Large intestine (tissue), 3 donors: ENCODE measurements around the gene ANO6. TPM values are rescaled to one million over a fixed set of nuclear protein-coding genes. Genes with fewer than 3 reads are reported as not detected.
"Not testable (repeated sequence)": the region's sequence is repeated elsewhere in the genome, so short reads cannot be mapped to it uniquely, and the experiment has no call there.

ENCODE experiments used
- DNase-seq, 2 donors: peaks; one replicate each; pipeline versions ENCODE4 v3.0.0 to v3.0.0-alpha.2; 2013
- H3K27ac ChIP-seq: one replicate; pipeline ENCODE4 v1.5.1; 2013; ENCODE audit warnings: low read length
- H3K27me3 ChIP-seq: 2 replicates; pipeline ENCODE4 v1.6.1; 2013; ENCODE audit warnings: low read length; ENCODE audit not compliant: control insufficient read depth, insufficient read depth
- H3K36me3 ChIP-seq: 2 replicates; pipeline ENCODE4 v1.6.1; 2013; ENCODE audit warnings: low read length; ENCODE audit not compliant: control insufficient read depth, insufficient read depth
- H3K4me1 ChIP-seq: one replicate; pipeline ENCODE4 v1.6.1; 2013; ENCODE audit warnings: low read length; ENCODE audit not compliant: control insufficient read depth, insufficient read depth
- H3K4me3 ChIP-seq: one replicate; pipeline ENCODE4 v1.5.1; 2013; ENCODE audit warnings: low read length
- H3K9me3 ChIP-seq: one replicate; pipeline ENCODE4 v1.6.1; 2013; ENCODE audit warnings: mild to moderate bottlenecking, low read depth, low read length, moderate library complexity; ENCODE audit not compliant: control insufficient read depth
- WGBS: methylation state at CpG from one replicate; pipeline ENCODE4 v1.1.5; 2013; ENCODE audit warnings: low lambda C conversion rate; ENCODE audit not compliant: insufficient coverage; 5-methylcytosine and 5-hydroxymethylcytosine counted together
- polyA plus RNA-seq: library from polyadenylated mRNA; unstranded; fragments of 120-200 nt; gene quantifications from one replicate; pipeline ENCODE4 v1.2.1, GENCODE V29; 2013

Gene ANO6
- polyA plus RNA-seq, 1 donor: 65.8 TPM

GRCh38 chr12:45236383-45236782, 20.5 kb downstream of the ANO6 start:
- H3K4me1 ChIP-seq: peaks cover 15% of the 10 kb centered on the region
- H3K27ac ChIP-seq, H3K9me3 ChIP-seq, H3K27me3 ChIP-seq, DNase-seq, H3K36me3 ChIP-seq, H3K4me3 ChIP-seq: not testable (repeated sequence)
- no CpG with 5 or more reads among the region's 2 CpGs for WGBS

- no CpG with 5 or more reads among the region's 11 CpGs for WGBS
- H3K4me1 ChIP-seq: no peaks in the 10 kb centered on the region
- no peak for DNase-seq
- H3K36me3 ChIP-seq: no peaks in the 10 kb centered on the region
- H3K4me3 ChIP-seq: no peak overlapping the region
- H3K27ac ChIP-seq: no peak overlapping the region
- H3K27me3 ChIP-seq: no peaks in the 10 kb centered on the region
- H3K9me3 ChIP-seq: no peaks in the 10 kb centered on the region
Observed at GRCh38 chr12:45242180-45242579, 26.3 kb downstream of the ANO6 start.

GRCh38 chr12:45243963-45244362, 28.1 kb downstream of the ANO6 start:
- no peak overlapping the region for H3K27ac ChIP-seq
- WGBS: 100% methylated on average over 1 of the region's 4 CpGs

GRCh38 chr12:45244561-45245343, 28.9 kb downstream of the ANO6 start:
- WGBS: 100% methylated on average over 1 of the region's 9 CpGs
- Histone ChIP-seq H3K4me3 (no peak overlapping the region), H3K9me3 (no peaks in the 10 kb centered on the region), H3K27me3 (no peaks in the 10 kb centered on the region), H3K36me3 (no peaks in the 10 kb centered on the region), H3K27ac (no peak overlapping the region), H3K4me1 (no peaks in the 10 kb centered on the region)
- DNase-seq: no peak

More at GRCh38 chr12:45243963-45244362, 28.1 kb downstream of the ANO6 start:
- Histone ChIP-seq H3K27me3 (no peaks in the 10 kb centered on the region), H3K9me3 (no peaks in the 10 kb centered on the region), H3K4me3 (no peak overlapping the region), H3K4me1 (no peaks in the 10 kb centered on the region), H3K36me3 (no peaks in the 10 kb centered on the region)
- DNase-seq: no peak

- DNase-seq: no peak
- H3K36me3 ChIP-seq: no peaks in the 10 kb centered on the region
- H3K4me1 ChIP-seq: no peaks in the 10 kb centered on the region
- H3K4me3 ChIP-seq: no peak overlapping the region
- no peaks in the 10 kb centered on the region for H3K27me3 ChIP-seq
- H3K27ac ChIP-seq: no peak overlapping the region
- no CpG with 5 or more reads among the region's 3 CpGs for WGBS
- H3K9me3 ChIP-seq: no peaks in the 10 kb centered on the region
Observed at GRCh38 chr12:45246236-45246635, 30.3 kb downstream of the ANO6 start.

GRCh38 chr12:45247589-45247988, 31.7 kb downstream of the ANO6 start:
- Histone ChIP-seq H3K9me3 (no peaks in the 10 kb centered on the region), H3K27me3 (no peaks in the 10 kb centered on the region), H3K4me3 (no peak overlapping the region), H3K36me3 (no peaks in the 10 kb centered on the region), H3K4me1 (no peaks in the 10 kb centered on the region), H3K27ac (no peak overlapping the region)
- no peak for DNase-seq

GRCh38 chr12:45248095-45248494, 32.2 kb downstream of the ANO6 start:
- no peak overlapping the region for H3K4me3 ChIP-seq

GRCh38 chr12:45254254-45254653, 38.4 kb downstream of the ANO6 start:
- Histone ChIP-seq H3K27ac (no peak overlapping the region), H3K4me3 (no peak overlapping the region), H3K9me3 (no peaks in the 10 kb centered on the region), H3K36me3 (no peaks in the 10 kb centered on the region), H3K4me1 (peaks cover 9% of the 10 kb centered on the region), H3K27me3 (no peaks in the 10 kb centered on the region)
- 40% methylated on average over 1 of the region's 1 CpG for WGBS
- DNase-seq: no peak

More at GRCh38 chr12:45248095-45248494, 32.2 kb downstream of the ANO6 start:
- Histone ChIP-seq H3K27ac (no peak overlapping the region), H3K27me3 (no peaks in the 10 kb centered on the region), H3K9me3 (no peaks in the 10 kb centered on the region), H3K4me1 (no peaks in the 10 kb centered on the region), H3K36me3 (no peaks in the 10 kb centered on the region)
- WGBS: no CpG with 5 or more reads among the region's 1 CpG
- DNase-seq: no peak

GRCh38 chr12:45256721-45257120, 40.8 kb downstream of the ANO6 start:
- no peak for DNase-seq
- H3K36me3 ChIP-seq: no peaks in the 10 kb centered on the region
- no peaks in the 10 kb centered on the region for H3K9me3 ChIP-seq
- H3K4me1 ChIP-seq: peaks cover 24% of the 10 kb centered on the region
- no peaks in the 10 kb centered on the region for H3K27me3 ChIP-seq
- no peak overlapping the region for H3K4me3 ChIP-seq
- H3K27ac ChIP-seq: no peak overlapping the region

- Histone ChIP-seq H3K4me3 (no peak overlapping the region), H3K27me3 (no peaks in the 10 kb centered on the region), H3K4me1 (peaks cover 24% of the 10 kb centered on the region), H3K27ac (no peak overlapping the region), H3K36me3 (no peaks in the 10 kb centered on the region), H3K9me3 (no peaks in the 10 kb centered on the region)
- no peak for DNase-seq
- WGBS: 86% methylated on average over 2 of the region's 6 CpGs
Observed at GRCh38 chr12:45257185-45257930, 41.5 kb downstream of the ANO6 start.
